HepG2 (cell line): ENCODE results near the gene FAM228B. TPM values are rescaled to one million over a fixed set of nuclear protein-coding genes. Genes with fewer than 3 reads are reported as not detected.

Source experiments
- ASH2L ChIP-seq: fragments of 300-600, 200-600 bp; sonication (generic); IDR thresholded peaks from 2 replicates; pipeline ENCODE4 v1.7.0; 2017; ENCODE audit warnings: low read depth, mild to moderate bottlenecking, moderate library complexity, mixed read lengths, low read length; ENCODE audit not compliant: insufficient read length
- GMEB2 ChIP-seq: IDR thresholded peaks from 2 replicates; pipeline ENCODE4 v1.6.1; 2016; ENCODE audit warnings: missing biosample characterization, missing genetic modification reagents, low read depth
- HNF4G ChIP-seq, 2 experiments: sonication (generic) in 1 of 2; formaldehyde crosslinking in 1 of 2; IDR thresholded peaks; 2 replicates each; pipeline versions ENCODE4 v1.4.0 to v1.6.1; 2011 to 2020; ENCODE audit warnings: borderline replicate concordance in 2 of 2, low read depth in 2 of 2, mild to moderate bottlenecking in 2 of 2, low read length in 1 of 2, missing genetic modification reagents in 1 of 2, moderate library complexity in 1 of 2
- HOXA7 ChIP-seq: sonication (generic); formaldehyde crosslinking; IDR thresholded peaks from 2 replicates; pipeline ENCODE4 v1.8.1; 2022; ENCODE audit warnings: mild to moderate bottlenecking, missing genetic modification reagents, moderate library complexity
- KLF11 ChIP-seq: IDR thresholded peaks from 2 replicates; pipeline ENCODE4 v1.6.1; 2016; ENCODE audit warnings: missing compliant biosample characterization
- KLF16 ChIP-seq, 2 experiments: sonication (generic) in 1 of 2; formaldehyde crosslinking in 1 of 2; IDR thresholded peaks; 2 replicates each; pipeline versions ENCODE4 v1.6.1 to v1.8.0; 2016 to 2023; ENCODE audit warnings: missing genetic modification reagents in 2 of 2, missing compliant biosample characterization in 1 of 2
- MED1 ChIP-seq: sonication (generic); formaldehyde crosslinking; IDR thresholded peaks from 2 replicates; pipeline ENCODE4 v1.4.0; 2020; ENCODE audit warnings: missing genetic modification reagents
- NBN ChIP-seq: fragments of 450-650 bp; conservative IDR thresholded peaks from 2 replicates; pipeline ENCODE4 v1.6.1; 2017
- PHF21A ChIP-seq: sonication (generic); formaldehyde crosslinking; IDR thresholded peaks from 2 replicates; pipeline ENCODE4 v1.5.0; 2020; ENCODE audit warnings: mild to moderate bottlenecking, missing genetic modification reagents
- RARA ChIP-seq: IDR thresholded peaks from 2 replicates; pipeline ENCODE4 v1.6.1; 2016; ENCODE audit warnings: missing genetic modification reagents, missing compliant biosample characterization
- TEF ChIP-seq: sonication (generic); formaldehyde crosslinking; IDR thresholded peaks from 2 replicates; pipeline ENCODE4 v1.5.0; 2020; ENCODE audit warnings: missing genetic modification reagents
- ZBTB43 ChIP-seq: sonication (generic); formaldehyde crosslinking; conservative IDR thresholded peaks from 2 replicates; pipeline ENCODE4 v1.4.0; 2020; ENCODE audit warnings: missing genetic modification reagents
- ZNF280B ChIP-seq: sonication (generic); formaldehyde crosslinking; IDR thresholded peaks from 2 replicates; pipeline ENCODE4 v1.5.0; 2020; ENCODE audit warnings: missing genetic modification reagents, mild to moderate bottlenecking, borderline replicate concordance
- ZNF556 ChIP-seq: sonication (generic); formaldehyde crosslinking; IDR thresholded peaks from 2 replicates; pipeline ENCODE4 v1.4.0; 2020; ENCODE audit warnings: mild to moderate bottlenecking, missing genetic modification reagents, borderline replicate concordance
- ZNF598 ChIP-seq: sonication (generic); formaldehyde crosslinking; IDR thresholded peaks from 2 replicates; pipeline ENCODE4 v1.5.1; 2020; ENCODE audit warnings: mild to moderate bottlenecking, missing genetic modification reagents, borderline replicate concordance
- ZNF614 ChIP-seq: IDR thresholded peaks from 2 replicates; pipeline ENCODE4 v1.6.1; 2018; ENCODE audit warnings: missing biosample characterization, missing genetic modification reagents, inconsistent platforms, borderline replicate concordance
- ZNF782 ChIP-seq: sonication (generic); formaldehyde crosslinking; IDR thresholded peaks from 2 replicates; pipeline ENCODE4 v1.4.0; 2020; ENCODE audit warnings: missing genetic modification reagents, mild to moderate bottlenecking, borderline replicate concordance
- ZNF883 ChIP-seq: sonication (generic); formaldehyde crosslinking; IDR thresholded peaks from 2 replicates; pipeline ENCODE4 v1.5.1; 2020; ENCODE audit warnings: mild to moderate bottlenecking, missing genetic modification reagents; ENCODE audit errors: not compliant biosample characterization
- polyA plus RNA-seq, 8 experiments: library from polyadenylated mRNA; depleted of rRNA in 3 of 8; stranded (reverse) in 7 of 8; unstranded in 1 of 8; fragments of >200 nt; fragmentation: Illumina TruSeq in 4 of 8; extraction: Trizol in 4 of 8; gene quantifications; 2 replicates each; pipeline versions ENCODE4 v1.2.1 to v1.2.3, GENCODE V29; 2011 to 2016; ENCODE audit warnings: low read depth in 4 of 8, missing spikeins in 1 of 8, mixed read lengths in 1 of 8; ENCODE audit not compliant: insufficient read depth in 1 of 8
- total RNA-seq, 5 experiments: library from RNA; depleted of rRNA; stranded (reverse); fragments of >200 nt; fragmentation: Illumina TruSeq; extraction: Trizol; gene quantifications; 2 replicates each; pipeline ENCODE4 v1.2.3, GENCODE V29; 2016; ENCODE audit warnings: low read depth in 1 of 5
- TF ChIP-seq, protein P1 (sequence below): sonication (generic); formaldehyde crosslinking; IDR thresholded peaks from 2 replicates; pipeline ENCODE4 v1.4.0; 2020; ENCODE audit warnings: missing genetic modification reagents
- TF ChIP-seq, protein P2 (sequence below): IDR thresholded peaks from 2 replicates; pipeline ENCODE4 v1.6.1; 2016; ENCODE audit warnings: low read depth, control low read depth

FAM228B gene
- total and polyA plus RNA-seq, 2 of the 13 experiments (the other 11 are each of a cell fraction or from before 2014, with no cell fraction given), result 0.79 to 1.1 TPM

- TF ChIP-seq GMEB2 (CRISPR knock-in tag) (no peak), HNF4G (IDR thresholded peaks at IDR 0.05; ENCODE audit: borderline replicate concordance, low read depth, low read length) (no peak), HNF4G (CRISPR knock-in tag; IDR thresholded peaks at IDR 0.05; ENCODE audit: borderline replicate concordance, low read depth) (no peak), KLF16 (CRISPR knock-in tag; IDR thresholded peaks at IDR 0.05) (0 out of 4 replicates have a peak, but pooled peaks of 1 of the 2 experiments have one; percentile 32), ZNF598 (CRISPR knock-in tag) (peak; percentile 97), TEF (CRISPR knock-in tag) (no peak), MED1 (CRISPR knock-in tag) (peak; percentile 0; the same call in 1 of the 2 replicates), ZNF782 (CRISPR knock-in tag) (no peak; the same call in 1 of the 2 replicates), ZNF883 (peak; percentile 20), ZNF280B (CRISPR knock-in tag) (peak; percentile 63; the same call in 1 of the 2 replicates), ZNF614 (CRISPR knock-in tag) (peak; percentile 8; the same call in 1 of the 2 replicates), ASH2L (peak; percentile 31), KLF11 (CRISPR knock-in tag) (0 out of 2 replicates have a peak, but pooled peaks have one; percentile 48), NBN (no peak), ZBTB43 (CRISPR knock-in tag) (no peak), RARA (CRISPR knock-in tag) (no peak), ZNF556 (CRISPR knock-in tag) (0 out of 2 replicates have a peak, but pooled peaks have one; percentile 1), HOXA7 (CRISPR knock-in tag) (no peak), PHF21A (CRISPR knock-in tag) (no peak)
- TF ChIP-seq, protein P1, sequence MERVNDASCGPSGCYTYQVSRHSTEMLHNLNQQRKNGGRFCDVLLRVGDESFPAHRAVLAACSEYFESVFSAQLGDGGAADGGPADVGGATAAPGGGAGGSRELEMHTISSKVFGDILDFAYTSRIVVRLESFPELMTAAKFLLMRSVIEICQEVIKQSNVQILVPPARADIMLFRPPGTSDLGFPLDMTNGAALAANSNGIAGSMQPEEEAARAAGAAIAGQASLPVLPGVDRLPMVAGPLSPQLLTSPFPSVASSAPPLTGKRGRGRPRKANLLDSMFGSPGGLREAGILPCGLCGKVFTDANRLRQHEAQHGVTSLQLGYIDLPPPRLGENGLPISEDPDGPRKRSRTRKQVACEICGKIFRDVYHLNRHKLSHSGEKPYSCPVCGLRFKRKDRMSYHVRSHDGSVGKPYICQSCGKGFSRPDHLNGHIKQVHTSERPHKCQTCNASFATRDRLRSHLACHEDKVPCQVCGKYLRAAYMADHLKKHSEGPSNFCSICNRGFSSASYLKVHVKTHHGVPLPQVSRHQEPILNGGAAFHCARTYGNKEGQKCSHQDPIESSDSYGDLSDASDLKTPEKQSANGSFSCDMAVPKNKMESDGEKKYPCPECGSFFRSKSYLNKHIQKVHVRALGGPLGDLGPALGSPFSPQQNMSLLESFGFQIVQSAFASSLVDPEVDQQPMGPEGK, result no peak
- TF ChIP-seq, protein P2, sequence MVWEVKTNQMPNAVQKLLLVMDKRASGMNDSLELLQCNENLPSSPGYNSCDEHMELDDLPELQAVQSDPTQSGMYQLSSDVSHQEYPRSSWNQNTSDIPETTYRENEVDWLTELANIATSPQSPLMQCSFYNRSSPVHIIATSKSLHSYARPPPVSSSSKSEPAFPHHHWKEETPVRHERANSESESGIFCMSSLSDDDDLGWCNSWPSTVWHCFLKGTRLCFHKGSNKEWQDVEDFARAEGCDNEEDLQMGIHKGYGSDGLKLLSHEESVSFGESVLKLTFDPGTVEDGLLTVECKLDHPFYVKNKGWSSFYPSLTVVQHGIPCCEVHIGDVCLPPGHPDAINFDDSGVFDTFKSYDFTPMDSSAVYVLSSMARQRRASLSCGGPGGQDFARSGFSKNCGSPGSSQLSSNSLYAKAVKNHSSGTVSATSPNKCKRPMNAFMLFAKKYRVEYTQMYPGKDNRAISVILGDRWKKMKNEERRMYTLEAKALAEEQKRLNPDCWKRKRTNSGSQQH (CRISPR knock-in tag), result no peak
Observed at GRCh38 chr2:24123922-24124580, 782 bp downstream of the FAM228B start (continued).
